Hepatocyte (in vitro differentiated cells): ENCODE results near the gene GYS1. TPM values are rescaled to one million over a fixed set of nuclear protein-coding genes. Genes with fewer than 3 reads are reported as not detected.
"Not testable (repeated sequence)": the region's sequence is repeated elsewhere in the genome, so short reads cannot be mapped to it uniquely, and the experiment has no call there.

Source experiments
- DNase-seq: peaks from one replicate; pipeline ENCODE4 v3.0.0-alpha.2; 2016; ENCODE audit warnings: low spot score
- H2AFZ ChIP-seq: fragments of 200-600 bp; sonication (generic); 2 replicates; pipeline ENCODE4 v1.6.0; 2016; ENCODE audit warnings: antibody characterized with exemption, mild to moderate bottlenecking
- H3K27ac ChIP-seq: fragments of 200-600 bp; sonication (generic); 2 replicates; pipeline ENCODE4 v1.5.1; 2016; ENCODE audit warnings: mild to moderate bottlenecking
- H3K27me3 ChIP-seq: fragments of 200-600 bp; sonication (generic); 2 replicates; pipeline ENCODE4 v1.6.1; 2016
- H3K36me3 ChIP-seq: fragments of 200-600 bp; sonication (generic); replicated peaks from 2 replicates; pipeline ENCODE4 v1.5.1; 2016; ENCODE audit warnings: low read depth; ENCODE audit not compliant: insufficient read depth
- H3K4me1 ChIP-seq: fragments of 200-600 bp; sonication (generic); 2 replicates; pipeline ENCODE4 v1.5.1; 2016; ENCODE audit warnings: mild to moderate bottlenecking, moderate library complexity; ENCODE audit not compliant: insufficient read depth
- H3K4me2 ChIP-seq: fragments of 200-600 bp; sonication (generic); 2 replicates; pipeline ENCODE4 v1.6.0; 2016
- H3K4me3 ChIP-seq: fragments of 200-600 bp; sonication (generic); 2 replicates; pipeline ENCODE4 v1.5.1; 2016; ENCODE audit warnings: mild to moderate bottlenecking
- H3K79me2 ChIP-seq: fragments of 200-600 bp; sonication (generic); 2 replicates; pipeline ENCODE4 v1.6.0; 2017; ENCODE audit warnings: mild to moderate bottlenecking
- H3K9me2 ChIP-seq: fragments of 200-600 bp; sonication (generic); replicated peaks from 2 replicates; pipeline ENCODE4 v1.6.0; 2017; ENCODE audit warnings: mild to moderate bottlenecking; ENCODE audit not compliant: insufficient read depth
- H3K9me3 ChIP-seq: fragments of 200-600 bp; sonication (generic); 2 replicates; pipeline ENCODE4 v1.5.1; 2016; ENCODE audit warnings: low read depth, mild to moderate bottlenecking
- H4K20me1 ChIP-seq: fragments of 200-600 bp; sonication (generic); 2 replicates; pipeline ENCODE4 v1.6.0; 2016; ENCODE audit warnings: mild to moderate bottlenecking; ENCODE audit not compliant: insufficient read depth, poor library complexity, severe bottlenecking
- EZH2 ChIP-seq: fragments of 200-600 bp; sonication (generic); IDR thresholded peaks from 2 replicates; pipeline ENCODE4 v1.6.1; 2016; ENCODE audit warnings: antibody characterized with exemption, mild to moderate bottlenecking, borderline replicate concordance
- EZH2phosphoT487 ChIP-seq: fragments of 200-600 bp; sonication (generic); IDR thresholded peaks from one replicate; pipeline ENCODE4 v1.6.1; 2018; ENCODE audit warnings: antibody characterized with exemption, mild to moderate bottlenecking, low read depth, moderate library complexity; ENCODE audit not compliant: unreplicated experiment, severe bottlenecking
- WGBS: methylation state at CpG from one replicate; pipeline ENCODE4 v1.1.6; 2016; ENCODE audit warnings: low lambda C conversion rate; ENCODE audit errors: missing lambda C conversion rate; 5-methylcytosine and 5-hydroxymethylcytosine counted together
- polyA plus RNA-seq: library from polyadenylated mRNA; unstranded; fragments of >200 nt; fragmentation: Nextera tagmentation; extraction: Ambion mirVana; gene quantifications from 2 replicates; pipeline ENCODE4 v1.2.1, GENCODE V29; 2016
- total RNA-seq: library from RNA; depleted of rRNA; stranded (reverse); fragments of >200 nt; gene quantifications from 2 replicates; pipeline ENCODE4 v1.2.3, GENCODE V29; 2014
- TF ChIP-seq, protein P1 (sequence below): fragments of 200-600 bp; sonication (generic); IDR thresholded peaks from 2 replicates; pipeline ENCODE4 v1.5.1; 2016; ENCODE audit warnings: antibody characterized with exemption, mild to moderate bottlenecking; ENCODE audit not compliant: poor library complexity

The GYS1 gene
- total and polyA plus RNA-seq, 2 experiments from 2014 or later = 37.4 to 45.9 TPM

DNA sequence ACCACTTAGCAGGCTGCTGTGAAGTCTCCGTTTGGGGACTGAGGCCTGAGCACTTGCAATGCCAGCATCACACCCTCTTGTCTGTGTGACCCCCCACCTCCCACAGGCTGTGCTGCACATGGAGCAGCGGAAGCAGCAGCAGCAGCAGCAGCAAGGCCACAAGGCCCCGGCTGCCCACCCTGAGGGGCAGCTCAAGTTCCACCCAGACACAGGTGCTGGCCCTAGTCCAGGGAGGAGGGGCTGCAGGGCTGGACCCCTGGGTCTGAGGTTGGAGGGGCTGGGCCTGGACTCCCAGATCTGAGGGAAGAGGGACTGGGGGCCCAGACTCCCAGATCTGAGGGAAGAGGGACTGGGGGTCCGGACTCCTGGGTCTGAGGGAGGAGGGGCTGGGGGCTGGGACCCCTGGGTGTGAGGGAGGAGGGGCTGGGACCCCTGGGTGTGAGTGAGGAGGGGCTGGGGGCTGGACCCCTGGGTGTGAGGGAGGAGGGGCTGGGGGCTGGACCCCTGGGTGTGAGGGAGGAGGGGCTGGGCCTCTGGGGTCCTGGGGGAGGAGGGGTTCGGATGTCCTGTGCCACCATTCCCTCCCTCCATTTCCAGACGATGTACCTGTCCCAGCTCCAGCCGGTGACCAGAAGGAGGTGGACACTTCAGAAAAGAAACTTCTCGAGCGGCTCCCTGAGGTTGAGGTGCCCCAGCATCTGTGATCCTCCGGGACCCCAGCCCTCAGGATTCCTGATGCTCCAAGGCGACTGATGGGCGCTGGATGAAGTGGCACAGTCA, 71.2 kb downstream of the GYS1 start:
- no peaks in the 10 kb centered on the region for H3K79me2 ChIP-seq
- no peaks in the 10 kb centered on the region for H3K27me3 ChIP-seq
- H3K4me1 ChIP-seq = no peaks in the 10 kb centered on the region
- no peaks in the 10 kb centered on the region for H3K9me3 ChIP-seq
- no peak overlapping the region for H2AFZ ChIP-seq
- H3K36me3 ChIP-seq = no peaks in the 10 kb centered on the region
- no peak overlapping the region for H3K4me2 ChIP-seq
- WGBS = 95% methylated on average over 8 of the region's 12 CpGs
- H3K27ac ChIP-seq = no peak overlapping the region
- DNase-seq = no peak
- H4K20me1 ChIP-seq = no peaks in the 10 kb centered on the region
- TF ChIP-seq EZH2phosphoT487 (no peak), EZH2 (no peak)
- TF ChIP-seq, protein P1, sequence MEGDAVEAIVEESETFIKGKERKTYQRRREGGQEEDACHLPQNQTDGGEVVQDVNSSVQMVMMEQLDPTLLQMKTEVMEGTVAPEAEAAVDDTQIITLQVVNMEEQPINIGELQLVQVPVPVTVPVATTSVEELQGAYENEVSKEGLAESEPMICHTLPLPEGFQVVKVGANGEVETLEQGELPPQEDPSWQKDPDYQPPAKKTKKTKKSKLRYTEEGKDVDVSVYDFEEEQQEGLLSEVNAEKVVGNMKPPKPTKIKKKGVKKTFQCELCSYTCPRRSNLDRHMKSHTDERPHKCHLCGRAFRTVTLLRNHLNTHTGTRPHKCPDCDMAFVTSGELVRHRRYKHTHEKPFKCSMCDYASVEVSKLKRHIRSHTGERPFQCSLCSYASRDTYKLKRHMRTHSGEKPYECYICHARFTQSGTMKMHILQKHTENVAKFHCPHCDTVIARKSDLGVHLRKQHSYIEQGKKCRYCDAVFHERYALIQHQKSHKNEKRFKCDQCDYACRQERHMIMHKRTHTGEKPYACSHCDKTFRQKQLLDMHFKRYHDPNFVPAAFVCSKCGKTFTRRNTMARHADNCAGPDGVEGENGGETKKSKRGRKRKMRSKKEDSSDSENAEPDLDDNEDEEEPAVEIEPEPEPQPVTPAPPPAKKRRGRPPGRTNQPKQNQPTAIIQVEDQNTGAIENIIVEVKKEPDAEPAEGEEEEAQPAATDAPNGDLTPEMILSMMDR = no peak
- H3K9me2 ChIP-seq = no peaks in the 10 kb centered on the region
- H3K4me3 ChIP-seq = no peak overlapping the region

DNA sequence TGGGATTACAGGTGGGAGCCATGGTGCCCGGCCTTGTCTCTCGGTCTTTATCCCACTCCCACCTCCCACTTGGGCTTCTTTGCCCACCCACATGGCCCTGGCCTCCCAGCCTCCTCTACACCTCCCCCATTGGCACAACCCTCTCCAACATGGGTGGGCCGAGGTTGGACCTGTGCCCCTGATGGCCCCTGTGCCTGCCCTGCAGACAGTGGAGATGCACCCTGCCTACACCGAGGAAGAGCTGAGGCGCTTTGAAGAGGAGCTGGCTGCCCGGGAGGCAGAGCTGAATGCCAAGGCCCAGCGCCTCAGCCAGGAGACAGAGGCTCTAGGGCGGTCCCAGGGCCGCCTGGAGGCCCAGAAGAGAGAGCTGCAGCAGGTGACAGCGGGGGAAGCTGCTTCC, 72.2 kb downstream of the GYS1 start:
- Histone ChIP-seq H2AFZ (no peak overlapping the region), H3K4me3 (no peak overlapping the region), H3K9me3 (no peaks in the 10 kb centered on the region), H4K20me1 (no peaks in the 10 kb centered on the region), H3K9me2 (no peaks in the 10 kb centered on the region), H3K27ac (no peak overlapping the region), H3K36me3 (no peaks in the 10 kb centered on the region), H3K4me2 (no peak overlapping the region), H3K27me3 (no peaks in the 10 kb centered on the region), H3K4me1 (no peaks in the 10 kb centered on the region), H3K79me2 (no peaks in the 10 kb centered on the region)
- DNase-seq = no peak
- TF ChIP-seq, protein P1 = no peak
- TF ChIP-seq EZH2phosphoT487 (no peak), EZH2 (no peak)
- WGBS = 82% methylated on average over 10 of the region's 10 CpGs

DNA sequence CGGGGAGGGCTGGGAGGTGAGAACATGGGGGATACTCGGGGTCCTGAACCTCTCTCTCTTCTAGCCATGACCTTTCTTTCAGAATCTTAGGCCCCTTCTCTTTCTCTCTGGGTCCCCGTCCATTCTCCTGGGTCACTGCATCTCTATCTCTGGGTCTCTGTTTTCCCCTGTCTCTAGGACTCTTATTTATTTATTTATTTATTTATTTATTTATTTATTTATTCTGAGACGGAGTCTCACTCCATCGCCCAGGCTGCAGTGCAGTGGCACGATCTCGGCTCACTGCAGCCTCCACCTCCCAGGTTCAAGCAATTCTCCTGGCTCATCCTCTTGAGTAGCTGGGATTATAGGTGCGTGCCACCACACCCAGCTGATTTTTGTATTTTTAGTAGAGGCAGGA, 73.8 kb downstream of the GYS1 start:
- not testable (repeated sequence) for H3K4me1 ChIP-seq, H3K27ac ChIP-seq, H4K20me1 ChIP-seq, H3K4me3 ChIP-seq, H3K4me2 ChIP-seq, DNase-seq, H3K27me3 ChIP-seq, H3K36me3 ChIP-seq, H2AFZ ChIP-seq, H3K79me2 ChIP-seq, H3K9me2 ChIP-seq, H3K9me3 ChIP-seq
- WGBS = 98% methylated on average over 8 of the region's 8 CpGs

DNA sequence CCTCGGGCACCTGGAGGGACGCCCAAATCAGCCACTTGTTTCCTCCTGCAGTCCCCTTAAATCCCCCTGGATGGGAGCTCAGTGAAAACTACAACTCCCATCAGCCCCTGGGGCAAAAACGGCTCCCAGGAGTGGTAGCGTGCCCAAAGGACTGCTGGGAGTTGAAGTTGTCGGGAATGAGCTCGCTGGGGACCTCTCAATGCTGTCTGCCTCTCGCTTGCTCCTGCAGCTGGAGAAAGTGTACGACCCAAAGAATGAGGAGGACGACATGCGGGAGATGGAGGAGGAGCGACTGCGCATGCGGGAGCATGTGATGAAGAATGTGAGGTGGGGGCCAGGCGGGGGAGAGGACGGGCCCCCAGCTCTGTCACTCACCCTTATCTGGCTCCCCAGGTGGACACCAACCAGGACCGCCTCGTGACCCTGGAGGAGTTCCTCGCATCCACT, 74.3 kb downstream of the GYS1 start:
- no peaks in the 10 kb centered on the region for H3K4me1 ChIP-seq
- H3K4me3 ChIP-seq = no peak overlapping the region
- no peaks in the 10 kb centered on the region for H3K79me2 ChIP-seq
- H3K36me3 ChIP-seq = no peaks in the 10 kb centered on the region
- no peaks in the 10 kb centered on the region for H3K9me2 ChIP-seq
- no peaks in the 10 kb centered on the region for H3K9me3 ChIP-seq
- 92% methylated on average over 18 of the region's 18 CpGs for WGBS
- DNase-seq = no peak
- no peak overlapping the region for H2AFZ ChIP-seq
- no peak overlapping the region for H3K27ac ChIP-seq
- H4K20me1 ChIP-seq = no peaks in the 10 kb centered on the region
- H3K27me3 ChIP-seq = no peaks in the 10 kb centered on the region
- TF ChIP-seq, protein P1 = no peak
- TF ChIP-seq EZH2 (no peak), EZH2phosphoT487 (no peak)
- no peak overlapping the region for H3K4me2 ChIP-seq
